Spleen (tissue), 11 donors: ENCODE measurements around the gene ADGB. TPM values are rescaled to one million over a fixed set of nuclear protein-coding genes. Genes with fewer than 3 reads are reported as not detected.

ENCODE experiments used
- DNase-seq: peaks from one replicate; pipeline ENCODE4 v3.0.0-alpha.2; 2020
- H3K27ac ChIP-seq, 8 donors: fragments of 200-600 bp; sonication (generic) in 7 of 8; 1 replicate in 4 of 8; 2 replicates in 4 of 8; pipeline versions ENCODE4 v1.5.0 to v1.8.0; 2016 to 2021; ENCODE audit warnings: inconsistent platforms in 4 of 8, mild to moderate bottlenecking in 4 of 8, moderate library complexity in 1 of 8
- H3K27me3 ChIP-seq, 7 donors: fragments of 200-600 bp; sonication (generic) in 6 of 7; replicated peaks in 1 of 7; 1 replicate in 4 of 7; 2 replicates in 3 of 7; pipeline versions ENCODE4 v1.5.0 to v1.8.0; 2016 to 2021; ENCODE audit warnings: inconsistent platforms in 3 of 7, mild to moderate bottlenecking in 1 of 7
- H3K36me3 ChIP-seq, 6 donors: fragments of 200-600 bp; sonication (generic) in 5 of 6; 1 replicate in 4 of 6; 2 replicates in 2 of 6; pipeline versions ENCODE4 v1.5.0 to v1.8.0; 2016 to 2021; ENCODE audit warnings: inconsistent platforms in 2 of 6
- H3K4me1 ChIP-seq, 6 donors: fragments of 200-600 bp; sonication (generic) in 5 of 6; 1 replicate in 3 of 6; 2 replicates in 3 of 6; pipeline versions ENCODE4 v1.5.0 to v1.8.0; 2016 to 2021; ENCODE audit warnings: inconsistent platforms in 3 of 6
- H3K4me3 ChIP-seq, 8 donors: fragments of 200-600 bp; sonication (generic) in 7 of 8; 1 replicate in 4 of 8; 2 replicates in 4 of 8; pipeline versions ENCODE4 v1.5.0 to v1.8.0; 2016 to 2021; ENCODE audit warnings: inconsistent platforms in 4 of 8, mild to moderate bottlenecking in 4 of 8, moderate library complexity in 2 of 8
- H3K9me3 ChIP-seq, 8 donors: fragments of 200-600 bp; sonication (generic) in 7 of 8; 1 replicate in 4 of 8; 2 replicates in 4 of 8; pipeline versions ENCODE4 v1.5.0 to v1.8.0; 2016 to 2021; ENCODE audit warnings: inconsistent platforms in 4 of 8
- POLR2A ChIP-seq, 3 donors: fragments of 450-650 bp; IDR thresholded peaks; one replicate each; pipeline ENCODE4 v1.5.1; 2017; ENCODE audit warnings: antibody characterized with exemption in 3 of 3, mild to moderate bottlenecking in 1 of 3
- POLR2AphosphoS5 ChIP-seq, 3 donors: sonication (generic); formaldehyde crosslinking; IDR thresholded peaks; one replicate each; pipeline ENCODE4 v1.5.1; 2017; ENCODE audit warnings: antibody characterized with exemption in 3 of 3
- WGBS, 5 donors: extraction: QIAGEN DNeasy Blood & Tissue Kit in 3 of 5; methylation state at CpG; one replicate each; pipeline versions ENCODE4 v1.1.5 to v1.1.7; 2013 to 2018; 5-methylcytosine and 5-hydroxymethylcytosine counted together
- intact Hi-C: fragments of 100-400 bp; cut with DNase I; formaldehyde crosslinking; loops from one replicate; pipeline ENCODE4 v1.15.0; 2023; ENCODE audit warnings: low total_unique reads
- polyA plus RNA-seq, 3 donors: library from polyadenylated mRNA; stranded (reverse); fragments of 200-250 nt; gene quantifications; one replicate each; pipeline ENCODE4 v1.2.1, GENCODE V29; 2013
- total RNA-seq, 7 donors: library from RNA; depleted of rRNA in 3 of 7; stranded (reverse); fragments of >200 nt in 3 of 7; fragmentation: NEBNext Ultra II Directional in 4 of 7; extraction: Animal tissue kit (Norgen Biotek cat#: 25700) in 4 of 7; gene quantifications; one replicate each; pipeline versions ENCODE4 v1.1.0 to v1.2.1, GENCODE V29; 2016 to 2021
- TF ChIP-seq, protein P1 (sequence below), 11 experiments: fragments of 200-600 bp in 7 of 11; fragments of 450-650 bp in 4 of 11; sonication (generic) in 4 of 11; IDR thresholded peaks in 8 of 11; conservative IDR thresholded peaks in 3 of 11; 1 replicate in 7 of 11; 2 replicates in 4 of 11; pipeline versions ENCODE4 v1.4.0 to v1.8.0; 2016 to 2021; ENCODE audit warnings: antibody characterized with exemption in 11 of 11, inconsistent platforms in 4 of 11, mild to moderate bottlenecking in 1 of 11
- donor health status: healthy with polysubstance abuse.
- donor health status: DM: no; HTN: no; CAD: no; lungs with moderate emphysema.
- donor health status: DM: no; HTN: no; CAD: no.
- donor health status: Bipolar disorder and iron deficiency.
- donor health status: healthy.
- donor health status: DM: no; HTN: no; CAD: no.
- donor health status: DM: yes; HTN: yes; CAD: no.

ADGB gene
- total and polyA plus RNA-seq, 10 donors = 0.28 to 0.52 TPM; not detected in 8

- WGBS, 5 donors = 93 to 100% (median 96%) methylated on average over 3 of the region's 3 CpGs
- Histone ChIP-seq H3K9me3 (peaks cover 0 to 15% (median 2%) of the 10 kb centered on the region in 8 donors), H3K27ac (no peak overlapping the region), H3K4me3 (no peak overlapping the region), H3K4me1 (no peaks in the 10 kb centered on the region), H3K27me3 (no peaks in the 10 kb centered on the region), H3K36me3 (no peaks in the 10 kb centered on the region)
- TF ChIP-seq POLR2AphosphoS5 (IDR thresholded peaks at IDR 0.05) (no peak), POLR2A (IDR thresholded peaks at IDR 0.05) (no peak)
- TF ChIP-seq, protein P1, sequence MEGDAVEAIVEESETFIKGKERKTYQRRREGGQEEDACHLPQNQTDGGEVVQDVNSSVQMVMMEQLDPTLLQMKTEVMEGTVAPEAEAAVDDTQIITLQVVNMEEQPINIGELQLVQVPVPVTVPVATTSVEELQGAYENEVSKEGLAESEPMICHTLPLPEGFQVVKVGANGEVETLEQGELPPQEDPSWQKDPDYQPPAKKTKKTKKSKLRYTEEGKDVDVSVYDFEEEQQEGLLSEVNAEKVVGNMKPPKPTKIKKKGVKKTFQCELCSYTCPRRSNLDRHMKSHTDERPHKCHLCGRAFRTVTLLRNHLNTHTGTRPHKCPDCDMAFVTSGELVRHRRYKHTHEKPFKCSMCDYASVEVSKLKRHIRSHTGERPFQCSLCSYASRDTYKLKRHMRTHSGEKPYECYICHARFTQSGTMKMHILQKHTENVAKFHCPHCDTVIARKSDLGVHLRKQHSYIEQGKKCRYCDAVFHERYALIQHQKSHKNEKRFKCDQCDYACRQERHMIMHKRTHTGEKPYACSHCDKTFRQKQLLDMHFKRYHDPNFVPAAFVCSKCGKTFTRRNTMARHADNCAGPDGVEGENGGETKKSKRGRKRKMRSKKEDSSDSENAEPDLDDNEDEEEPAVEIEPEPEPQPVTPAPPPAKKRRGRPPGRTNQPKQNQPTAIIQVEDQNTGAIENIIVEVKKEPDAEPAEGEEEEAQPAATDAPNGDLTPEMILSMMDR (IDR thresholded peaks at IDR 0.05 in 8 of 11, conservative IDR thresholded peaks at IDR 0.05 in 3 of 11) = no peak
- intact Hi-C loops = no loop called here
- no peak for DNase-seq
Measured at GRCh38 chr6:146840641-146841040, 241.9 kb downstream of the ADGB start.

DNA sequence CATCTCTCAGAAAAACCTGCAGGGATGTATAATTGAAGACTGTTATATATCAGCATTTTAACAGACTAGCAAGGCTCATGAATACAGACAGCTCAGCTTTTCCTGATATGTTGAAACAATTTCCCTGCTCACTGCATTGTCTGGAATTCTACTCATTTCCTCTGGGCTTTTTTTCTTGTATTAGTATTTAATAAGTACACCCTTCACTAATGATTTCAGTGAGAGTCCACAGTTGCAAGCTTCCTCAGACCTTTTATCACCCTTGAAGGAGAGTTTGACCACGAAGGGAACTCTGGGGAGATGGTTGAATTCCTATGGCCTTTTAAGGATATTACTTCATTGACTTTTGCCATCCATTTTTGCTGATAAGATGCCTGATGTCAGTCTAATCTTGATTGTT, 248.7 kb downstream of the ADGB start:
- DNase-seq = no peak
- intact Hi-C loops = no loop called here
- peaks cover 0 to 17% (median 2%) of the 10 kb centered on the region in 8 donors for H3K9me3 ChIP-seq
- WGBS, 5 donors = 37 to 70% (median 39%) methylated on average over 1 of the region's 1 CpG
- H3K27me3 ChIP-seq = no peaks in the 10 kb centered on the region
- H3K4me1 ChIP-seq = no peaks in the 10 kb centered on the region
- no peaks in the 10 kb centered on the region for H3K36me3 ChIP-seq
- H3K27ac ChIP-seq = no peak overlapping the region
- H3K4me3 ChIP-seq = no peak overlapping the region
- TF ChIP-seq, protein P1 (IDR thresholded peaks at IDR 0.05 in 8 of 11, conservative IDR thresholded peaks at IDR 0.05 in 3 of 11) = no peak
- TF ChIP-seq POLR2AphosphoS5 (IDR thresholded peaks at IDR 0.05) (no peak), POLR2A (IDR thresholded peaks at IDR 0.05) (no peak)

DNA sequence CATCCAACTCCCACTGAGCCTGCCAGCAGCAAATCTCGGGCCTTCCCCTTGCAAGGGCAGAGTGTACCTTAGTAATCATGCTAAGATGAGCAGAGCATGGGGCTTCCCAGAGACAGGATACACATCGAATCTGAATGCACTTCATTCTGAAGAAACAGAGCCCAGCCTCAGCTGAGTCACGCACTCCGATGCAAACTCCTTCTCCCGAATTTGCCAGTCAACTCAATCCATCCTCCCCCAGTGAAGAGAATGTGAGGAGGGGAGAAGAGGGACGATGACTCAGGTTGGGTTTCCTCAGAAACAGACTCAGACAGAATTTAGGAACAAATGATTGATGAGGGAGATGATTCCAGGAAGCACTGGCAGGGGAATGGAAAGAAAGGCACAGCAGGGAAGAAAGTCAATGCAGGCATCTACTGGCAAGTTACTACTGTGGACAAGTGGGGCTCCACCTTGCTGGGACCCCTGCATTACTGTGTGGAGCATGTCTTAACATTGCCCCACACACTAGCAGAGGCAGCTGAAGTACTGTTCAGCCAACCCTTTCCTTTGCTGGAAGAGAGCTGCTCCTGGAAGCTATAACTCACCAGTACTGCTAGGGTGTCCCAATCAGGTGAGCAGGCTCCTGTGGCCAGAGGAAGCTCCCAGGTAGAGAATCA, 251.6 kb downstream of the ADGB start:
- Histone ChIP-seq H3K4me3 (no peak overlapping the region), H3K27me3 (no peaks in the 10 kb centered on the region), H3K36me3 (no peaks in the 10 kb centered on the region), H3K4me1 (no peaks in the 10 kb centered on the region), H3K9me3 (peaks cover 0 to 9% (median under 1%) of the 10 kb centered on the region in 8 donors), H3K27ac (no peak overlapping the region)
- no peak for TF ChIP-seq POLR2A (IDR thresholded peaks at IDR 0.05)
- TF ChIP-seq, protein P1 (IDR thresholded peaks at IDR 0.05 in 8 of 11, conservative IDR thresholded peaks at IDR 0.05 in 3 of 11) = no peak
- DNase-seq = no peak
- intact Hi-C loops = no loop called here
- 65 to 80% (median 70%) methylated on average over 6 of the region's 6 CpGs for WGBS, 5 donors

DNA sequence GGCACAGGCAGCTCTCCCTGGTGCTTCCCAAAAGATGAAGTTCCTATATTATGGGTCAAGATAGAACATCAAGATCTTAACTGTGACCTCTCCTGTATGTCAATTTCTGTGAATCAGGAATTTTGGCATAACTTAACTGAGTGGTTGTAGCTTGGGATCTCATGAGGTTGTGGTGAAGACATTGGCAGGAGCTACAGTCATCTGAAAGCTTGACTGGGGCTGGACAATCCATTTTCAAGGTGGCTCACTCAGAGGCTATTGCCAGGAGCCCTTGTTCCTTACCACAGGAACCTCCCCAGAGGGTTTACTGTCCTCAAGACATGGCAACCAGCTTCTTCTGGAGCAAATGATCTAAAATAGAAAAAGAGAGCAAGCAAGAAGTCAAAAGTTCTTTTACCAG, 252.2 kb downstream of the ADGB start:
- Histone ChIP-seq H3K9me3 (peaks cover 0 to 4% (median 0%) of the 10 kb centered on the region in 8 donors), H3K4me3 (no peak overlapping the region), H3K27ac (no peak overlapping the region), H3K4me1 (no peaks in the 10 kb centered on the region), H3K27me3 (no peaks in the 10 kb centered on the region), H3K36me3 (no peaks in the 10 kb centered on the region)
- TF ChIP-seq, protein P1 (IDR thresholded peaks at IDR 0.05 in 8 of 11, conservative IDR thresholded peaks at IDR 0.05 in 3 of 11) = no peak
- TF ChIP-seq POLR2A (IDR thresholded peaks at IDR 0.05) = no peak
- TF ChIP-seq POLR2AphosphoS5 (IDR thresholded peaks at IDR 0.05) = no peak
- intact Hi-C loops = no loop called here
- no peak for DNase-seq
